Astrocyte (in vitro differentiated cells and primary cell): ENCODE measurements around the gene DIAPH2. TPM values are rescaled to one million over a fixed set of nuclear protein-coding genes. Genes with fewer than 3 reads are reported as not detected.
"Not testable (repeated sequence)": the region's sequence is repeated elsewhere in the genome, so short reads cannot be mapped to it uniquely, and the experiment has no call there.

Experiments used
- DNase-seq: peaks from one replicate; pipeline ENCODE4 v3.0.0-alpha.2; 2010; ENCODE audit warnings: low read depth
- FAIRE-seq: peaks from 2 replicates; lab custom pipeline; 2011; peaks lifted over from hg19 to GRCh38; lab: Jason Lieb, UNC
- H2AFZ ChIP-seq: 2 replicates; pipeline ENCODE4 v1.6.0; 2012; ENCODE audit warnings: low read depth, low read length, inconsistent platforms
- H3K27ac ChIP-seq: 2 replicates; pipeline ENCODE4 v1.5.1; 2011; ENCODE audit warnings: low read depth, low read length, inconsistent platforms
- H3K27me3 ChIP-seq: 2 replicates; pipeline ENCODE4 v1.6.0; 2011; ENCODE audit warnings: low read length, inconsistent platforms; ENCODE audit not compliant: insufficient read depth
- H3K36me3 ChIP-seq: 2 replicates; pipeline ENCODE4 v1.5.1; 2011; ENCODE audit warnings: low read length, inconsistent platforms; ENCODE audit not compliant: insufficient read depth
- H3K4me1 ChIP-seq: 2 replicates; pipeline ENCODE4 v1.5.1; 2011; ENCODE audit warnings: low read length, inconsistent platforms; ENCODE audit not compliant: insufficient read depth
- H3K4me2 ChIP-seq: 2 replicates; pipeline ENCODE4 v1.6.0; 2012; ENCODE audit warnings: low read length, inconsistent platforms
- H3K4me3 ChIP-seq: 2 replicates; pipeline ENCODE4 v1.5.1; 2011; ENCODE audit warnings: low read depth, mild to moderate bottlenecking, low read length, inconsistent platforms; ENCODE audit not compliant: insufficient read depth
- H3K79me2 ChIP-seq: 2 replicates; pipeline ENCODE4 v1.6.0; 2012; ENCODE audit warnings: mild to moderate bottlenecking, low read length, inconsistent platforms; ENCODE audit not compliant: insufficient read depth
- H3K9ac ChIP-seq: 2 replicates; pipeline ENCODE4 v1.6.0; 2012; ENCODE audit warnings: mild to moderate bottlenecking, low read length, inconsistent platforms
- H3K9me3 ChIP-seq: 2 replicates; pipeline ENCODE4 v1.5.1; 2012; ENCODE audit warnings: low read depth, mild to moderate bottlenecking, low read length, inconsistent platforms; ENCODE audit not compliant: insufficient read depth
- H4K20me1 ChIP-seq: 2 replicates; pipeline ENCODE4 v1.6.0; 2012; ENCODE audit warnings: low read length, inconsistent platforms; ENCODE audit not compliant: insufficient read depth
- H3K27ac Mint-ChIP-seq: one replicate; pipeline ENCODE4 v1.8.0; 2021; ENCODE audit warnings: mild to moderate bottlenecking, mixed read lengths; ENCODE audit not compliant: unreplicated experiment
- H3K27me3 Mint-ChIP-seq: one replicate; pipeline ENCODE4 v1.8.0; 2021; ENCODE audit warnings: low read depth, mixed read lengths; ENCODE audit not compliant: unreplicated experiment
- H3K36me3 Mint-ChIP-seq: one replicate; pipeline ENCODE4 v1.8.0; 2021; ENCODE audit warnings: low read depth, mixed read lengths; ENCODE audit not compliant: unreplicated experiment
- H3K4me1 Mint-ChIP-seq: one replicate; pipeline ENCODE4 v1.8.0; 2021; ENCODE audit warnings: low read depth, mixed read lengths; ENCODE audit not compliant: unreplicated experiment
- H3K4me3 Mint-ChIP-seq: one replicate; pipeline ENCODE4 v1.8.0; 2021; ENCODE audit warnings: mild to moderate bottlenecking, moderate library complexity, mixed read lengths; ENCODE audit not compliant: unreplicated experiment
- H3K9me3 Mint-ChIP-seq: one replicate; pipeline ENCODE4 v1.8.0; 2021; ENCODE audit warnings: mild to moderate bottlenecking, mixed read lengths; ENCODE audit not compliant: unreplicated experiment
- EZH2 ChIP-seq: IDR thresholded peaks from 2 replicates; pipeline ENCODE4 v1.6.1; 2012; ENCODE audit warnings: mild to moderate bottlenecking, low read length, inconsistent platforms; ENCODE audit not compliant: insufficient read depth
- total RNA-seq: library from RNA; stranded (reverse); gene quantifications from 2 replicates; pipeline ENCODE4 v1.2.1, GENCODE V29; 2021
- TF ChIP-seq, protein P1 (sequence below): IDR thresholded peaks from 2 replicates; pipeline ENCODE4 v1.5.1; 2011; ENCODE audit warnings: low read depth, mild to moderate bottlenecking, inconsistent platforms, low read length, moderate library complexity; ENCODE audit not compliant: insufficient read depth

The DIAPH2 gene
- total RNA-seq, 1 donor from 2014 or later, result 9.8 TPM

DNA sequence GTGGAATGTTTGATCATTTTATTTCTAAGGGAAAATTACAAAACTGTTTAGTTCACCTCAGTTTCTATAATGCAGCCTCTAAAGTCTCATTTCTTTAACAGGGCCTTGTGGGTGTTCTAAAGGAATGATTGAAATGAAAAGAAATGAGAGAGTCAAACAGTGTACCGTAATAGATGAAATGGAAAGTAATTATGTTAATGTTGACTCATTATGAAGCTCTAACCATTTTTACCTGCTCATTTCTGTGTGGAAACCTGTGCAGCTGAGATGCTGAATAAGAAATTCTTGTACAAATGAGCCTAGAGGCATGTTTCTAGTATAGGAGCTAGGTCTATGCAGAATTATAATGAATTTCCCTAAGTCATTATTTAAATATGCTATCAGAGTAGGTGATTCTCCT is 153.9 kb downstream of the DIAPH2 start:
- FAIRE-seq, result no peak
- Mint-ChIP-seq H3K27me3 (no peaks in the 10 kb centered on the region), H3K36me3 (no peaks in the 10 kb centered on the region), H3K9me3 (no peaks in the 10 kb centered on the region), H3K4me1 (peaks cover 7% of the 10 kb centered on the region), H3K27ac (no peak overlapping the region), H3K4me3 (no peak overlapping the region)
- Histone ChIP-seq H3K4me1 (no peaks in the 10 kb centered on the region), H3K27me3 (no peaks in the 10 kb centered on the region), H3K79me2 (no peaks in the 10 kb centered on the region), H3K36me3 (no peaks in the 10 kb centered on the region), H2AFZ (no peak overlapping the region), H3K9ac (no peak overlapping the region), H3K4me3 (no peak overlapping the region), H3K27ac (no peak overlapping the region), H3K9me3 (no peaks in the 10 kb centered on the region), H3K4me2 (no peak overlapping the region), H4K20me1 (no peaks in the 10 kb centered on the region)
- no peak for TF ChIP-seq EZH2
- TF ChIP-seq, protein P1, sequence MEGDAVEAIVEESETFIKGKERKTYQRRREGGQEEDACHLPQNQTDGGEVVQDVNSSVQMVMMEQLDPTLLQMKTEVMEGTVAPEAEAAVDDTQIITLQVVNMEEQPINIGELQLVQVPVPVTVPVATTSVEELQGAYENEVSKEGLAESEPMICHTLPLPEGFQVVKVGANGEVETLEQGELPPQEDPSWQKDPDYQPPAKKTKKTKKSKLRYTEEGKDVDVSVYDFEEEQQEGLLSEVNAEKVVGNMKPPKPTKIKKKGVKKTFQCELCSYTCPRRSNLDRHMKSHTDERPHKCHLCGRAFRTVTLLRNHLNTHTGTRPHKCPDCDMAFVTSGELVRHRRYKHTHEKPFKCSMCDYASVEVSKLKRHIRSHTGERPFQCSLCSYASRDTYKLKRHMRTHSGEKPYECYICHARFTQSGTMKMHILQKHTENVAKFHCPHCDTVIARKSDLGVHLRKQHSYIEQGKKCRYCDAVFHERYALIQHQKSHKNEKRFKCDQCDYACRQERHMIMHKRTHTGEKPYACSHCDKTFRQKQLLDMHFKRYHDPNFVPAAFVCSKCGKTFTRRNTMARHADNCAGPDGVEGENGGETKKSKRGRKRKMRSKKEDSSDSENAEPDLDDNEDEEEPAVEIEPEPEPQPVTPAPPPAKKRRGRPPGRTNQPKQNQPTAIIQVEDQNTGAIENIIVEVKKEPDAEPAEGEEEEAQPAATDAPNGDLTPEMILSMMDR, result no peak
- DNase-seq, result no peak

DNA sequence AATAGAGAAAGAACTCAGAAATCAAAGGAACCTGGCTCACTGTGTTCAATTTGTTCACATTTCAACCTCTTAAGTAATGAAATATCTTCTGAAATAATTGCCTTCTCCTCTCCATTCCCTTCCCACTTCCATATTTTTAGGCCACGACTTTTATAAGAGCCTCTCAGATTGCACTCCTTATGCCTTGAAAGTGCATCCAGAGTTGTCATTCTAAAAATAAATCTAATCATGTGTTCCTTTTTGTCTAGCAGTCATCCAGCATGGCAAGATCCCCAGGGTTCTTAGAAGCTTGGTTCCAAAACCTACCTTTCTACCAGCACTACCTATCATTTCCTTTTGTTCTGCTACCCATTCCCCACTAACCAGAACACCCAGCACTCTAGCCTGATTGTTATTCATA is 156.7 kb downstream of the DIAPH2 start:
- no peak for TF ChIP-seq EZH2
- TF ChIP-seq, protein P1, result no peak
- Histone ChIP-seq H3K79me2 (no peaks in the 10 kb centered on the region), H3K4me1 (no peaks in the 10 kb centered on the region), H4K20me1 (no peaks in the 10 kb centered on the region), H2AFZ (no peak overlapping the region), H3K4me3 (no peak overlapping the region), H3K9me3 (no peaks in the 10 kb centered on the region), H3K36me3 (no peaks in the 10 kb centered on the region), H3K4me2 (no peak overlapping the region), H3K27ac (no peak overlapping the region), H3K27me3 (no peaks in the 10 kb centered on the region), H3K9ac (no peak overlapping the region)
- no peaks in the 10 kb centered on the region for H3K27me3 Mint-ChIP-seq
- no peaks in the 10 kb centered on the region for H3K9me3 Mint-ChIP-seq
- H3K36me3 Mint-ChIP-seq, result no peaks in the 10 kb centered on the region
- no peak overlapping the region for H3K4me3 Mint-ChIP-seq
- no peak overlapping the region for H3K27ac Mint-ChIP-seq
- no peak for DNase-seq
- FAIRE-seq, result no peak
- peaks cover 7% of the 10 kb centered on the region for H3K4me1 Mint-ChIP-seq

DNA sequence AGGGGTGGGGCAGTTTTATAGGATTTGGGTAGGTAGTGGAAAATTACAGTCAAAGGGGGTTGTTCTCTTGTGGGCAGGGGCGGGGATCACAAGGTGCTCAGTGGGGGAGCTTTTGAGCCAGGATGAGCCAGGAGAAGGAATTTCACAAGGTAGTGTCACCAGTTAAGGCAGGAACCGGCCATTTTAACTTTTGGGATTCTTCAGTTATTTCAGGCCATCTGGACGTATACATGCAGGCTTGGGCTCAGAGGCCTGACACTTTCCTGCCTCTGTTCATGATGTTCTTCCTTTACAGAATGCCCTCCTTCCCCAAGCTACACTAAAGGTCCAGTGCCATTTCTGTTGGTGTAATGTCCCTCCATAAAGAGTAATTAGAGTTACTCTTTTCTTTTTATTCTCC is 157.2 kb downstream of the DIAPH2 start:
- not testable (repeated sequence) for H3K27ac ChIP-seq, H4K20me1 ChIP-seq, H3K36me3 ChIP-seq, DNase-seq, H3K9me3 Mint-ChIP-seq, H3K27ac Mint-ChIP-seq, H3K27me3 ChIP-seq, H3K79me2 ChIP-seq, H3K27me3 Mint-ChIP-seq, H3K4me2 ChIP-seq, H3K9ac ChIP-seq, H3K4me3 Mint-ChIP-seq, H3K4me3 ChIP-seq, H3K4me1 ChIP-seq, H3K36me3 Mint-ChIP-seq, H3K9me3 ChIP-seq, FAIRE-seq, H2AFZ ChIP-seq, H3K4me1 Mint-ChIP-seq
